ENCODE results near the gene POLR2E.

DNA sequence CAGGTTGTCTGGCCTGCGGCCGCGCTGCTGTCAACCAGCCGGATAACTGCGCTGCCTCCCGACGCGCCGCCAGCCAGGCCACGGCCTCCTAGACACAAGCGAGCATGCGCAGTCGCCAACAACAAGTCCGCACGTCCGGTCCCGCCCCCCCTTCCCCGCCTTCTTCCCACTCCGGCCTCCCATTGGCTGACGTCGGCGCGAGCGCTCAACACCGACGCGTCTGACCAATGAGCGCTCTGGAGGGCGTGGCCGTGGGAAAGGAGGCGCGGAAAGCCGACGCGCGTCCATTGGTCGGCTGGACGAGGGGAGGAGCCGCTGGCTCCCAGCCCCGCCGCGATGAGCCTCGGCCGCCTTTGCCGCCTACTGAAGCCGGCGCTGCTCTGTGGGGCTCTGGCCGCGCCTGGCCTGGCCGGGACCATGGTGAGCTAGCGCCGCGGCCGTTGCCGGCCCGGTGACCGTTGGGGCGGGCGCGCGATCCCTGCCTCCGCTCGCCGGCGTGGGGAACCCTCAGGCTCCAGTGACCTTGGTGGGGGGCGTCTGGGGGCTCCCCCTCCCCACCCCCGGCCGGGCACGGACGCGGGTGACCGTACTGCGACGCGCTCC, 8.6 kb upstream of the POLR2E start, which contains the start of gene GPX4:
- TF ChIP-seq, protein P1, sequence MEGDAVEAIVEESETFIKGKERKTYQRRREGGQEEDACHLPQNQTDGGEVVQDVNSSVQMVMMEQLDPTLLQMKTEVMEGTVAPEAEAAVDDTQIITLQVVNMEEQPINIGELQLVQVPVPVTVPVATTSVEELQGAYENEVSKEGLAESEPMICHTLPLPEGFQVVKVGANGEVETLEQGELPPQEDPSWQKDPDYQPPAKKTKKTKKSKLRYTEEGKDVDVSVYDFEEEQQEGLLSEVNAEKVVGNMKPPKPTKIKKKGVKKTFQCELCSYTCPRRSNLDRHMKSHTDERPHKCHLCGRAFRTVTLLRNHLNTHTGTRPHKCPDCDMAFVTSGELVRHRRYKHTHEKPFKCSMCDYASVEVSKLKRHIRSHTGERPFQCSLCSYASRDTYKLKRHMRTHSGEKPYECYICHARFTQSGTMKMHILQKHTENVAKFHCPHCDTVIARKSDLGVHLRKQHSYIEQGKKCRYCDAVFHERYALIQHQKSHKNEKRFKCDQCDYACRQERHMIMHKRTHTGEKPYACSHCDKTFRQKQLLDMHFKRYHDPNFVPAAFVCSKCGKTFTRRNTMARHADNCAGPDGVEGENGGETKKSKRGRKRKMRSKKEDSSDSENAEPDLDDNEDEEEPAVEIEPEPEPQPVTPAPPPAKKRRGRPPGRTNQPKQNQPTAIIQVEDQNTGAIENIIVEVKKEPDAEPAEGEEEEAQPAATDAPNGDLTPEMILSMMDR (optimal IDR thresholded peaks at IDR 0.05 in 1 of 3, IDR thresholded peaks at IDR 0.05 in 1 of 3, conservative IDR thresholded peaks at IDR 0.05 in 1 of 3; ENCODE audit: extremely low read depth in 1 of 3, insufficient read depth in 2 of 3, low read length in 3 of 3) = no peak
- no peak for TF ChIP-seq EZH2 (IDR thresholded peaks at IDR 0.05; ENCODE audit: low read length)
